GM21825 (cell line): ENCODE measurements around the gene IL1RN.
"Not testable (repeated sequence)": the region's sequence is repeated elsewhere in the genome, so short reads cannot be mapped to it uniquely, and the experiment has no call there.

Source experiments
- ATAC-seq: cut with Tn5 transposase; IDR thresholded peaks from one replicate; pipeline ENCODE4 v1.9.1; 2021; ENCODE audit warnings: mild to moderate bottlenecking, moderate library complexity; ENCODE audit not compliant: unreplicated experiment

Gene IL1RN, protein sequence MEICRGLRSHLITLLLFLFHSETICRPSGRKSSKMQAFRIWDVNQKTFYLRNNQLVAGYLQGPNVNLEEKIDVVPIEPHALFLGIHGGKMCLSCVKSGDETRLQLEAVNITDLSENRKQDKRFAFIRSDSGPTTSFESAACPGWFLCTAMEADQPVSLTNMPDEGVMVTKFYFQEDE

DNA sequence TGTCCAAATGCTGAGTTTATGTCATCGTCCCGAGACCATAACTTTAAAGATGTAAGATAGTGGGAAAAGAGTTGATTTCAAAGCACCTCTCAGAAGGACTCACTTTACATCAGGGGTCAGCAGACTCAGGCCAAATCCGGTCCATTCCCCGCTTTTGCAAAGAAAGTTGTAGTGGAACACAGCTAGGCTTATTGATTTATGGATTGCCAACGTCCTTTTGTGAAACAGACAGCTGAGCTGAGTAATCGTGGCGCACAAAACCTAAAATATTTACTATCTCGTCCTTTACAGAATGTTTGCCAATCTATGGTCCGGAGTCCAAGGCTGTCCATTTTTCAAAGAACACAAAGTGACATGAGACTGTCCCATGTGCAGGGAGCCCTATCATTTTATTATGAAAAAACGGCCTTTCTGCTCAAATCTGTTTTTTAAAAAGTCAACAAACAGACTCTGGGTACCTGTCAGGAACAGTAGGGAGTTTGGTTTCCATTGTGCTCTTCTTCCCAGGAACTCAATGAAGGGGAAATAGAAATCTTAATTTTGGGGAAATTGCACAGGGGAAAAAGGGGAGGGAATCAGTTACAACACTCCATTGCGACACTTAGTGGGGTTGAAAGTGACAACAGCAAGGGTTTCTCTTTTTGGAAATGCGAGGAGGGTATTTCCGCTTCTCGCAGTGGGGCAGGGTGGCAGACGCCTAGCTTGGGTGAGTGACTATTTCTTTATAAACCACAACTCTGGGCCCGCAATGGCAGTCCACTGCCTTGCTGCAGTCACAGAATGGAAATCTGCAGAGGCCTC lies at the start of gene IL1RN:
Gene IL1RN, plus strand, starts transcription at position 754 of the 801 bp plus-strand sequence. Its CDS starts 27 bp downstream, at position 781.
- ATAC-seq: no peak

DNA sequence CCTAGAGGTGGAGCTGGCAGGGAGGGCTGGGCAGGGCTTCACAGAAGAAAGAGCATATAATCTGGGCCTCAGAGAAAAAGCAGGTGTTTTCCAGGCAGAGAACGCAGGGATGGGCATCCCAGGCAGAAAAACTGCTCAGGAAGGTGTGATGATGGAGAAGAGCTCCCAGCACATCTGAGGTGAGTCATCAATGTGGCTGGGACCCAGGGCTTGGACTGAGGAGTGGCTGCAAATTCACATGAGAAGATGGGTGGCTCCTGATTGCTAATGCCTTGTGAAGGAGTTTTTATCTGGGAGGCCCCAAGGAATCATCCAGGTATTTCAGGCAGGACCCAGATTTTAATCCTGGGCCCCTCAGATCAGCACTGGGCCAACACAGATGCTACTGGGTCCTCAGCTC lies 49.5 kb upstream of the IL1RN start:
- ATAC-seq: no peak

DNA sequence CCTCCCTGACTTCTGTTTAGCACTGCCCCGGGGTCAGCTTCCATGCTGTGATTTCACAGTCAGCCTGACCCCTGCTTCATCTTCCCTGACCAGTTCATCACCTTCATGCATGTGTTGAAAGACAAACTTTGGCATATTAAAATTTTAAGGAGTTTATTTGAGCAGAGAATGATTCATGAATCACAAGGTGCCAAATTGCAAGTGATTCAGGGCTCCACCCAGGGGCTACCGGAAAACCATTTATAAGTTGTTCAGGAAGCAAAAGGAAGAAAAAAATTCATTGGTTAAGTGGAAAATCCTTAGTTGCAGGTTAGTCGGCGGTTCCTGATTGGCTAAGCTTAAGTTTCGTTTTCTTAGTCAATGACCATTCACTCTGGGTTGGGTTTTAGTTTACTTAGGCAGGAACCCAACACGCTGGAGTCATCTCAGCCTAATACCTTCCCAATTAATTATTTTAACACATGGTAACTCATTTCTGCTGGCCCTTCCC lies 49.0 kb upstream of the IL1RN start:
- no peak for ATAC-seq

DNA sequence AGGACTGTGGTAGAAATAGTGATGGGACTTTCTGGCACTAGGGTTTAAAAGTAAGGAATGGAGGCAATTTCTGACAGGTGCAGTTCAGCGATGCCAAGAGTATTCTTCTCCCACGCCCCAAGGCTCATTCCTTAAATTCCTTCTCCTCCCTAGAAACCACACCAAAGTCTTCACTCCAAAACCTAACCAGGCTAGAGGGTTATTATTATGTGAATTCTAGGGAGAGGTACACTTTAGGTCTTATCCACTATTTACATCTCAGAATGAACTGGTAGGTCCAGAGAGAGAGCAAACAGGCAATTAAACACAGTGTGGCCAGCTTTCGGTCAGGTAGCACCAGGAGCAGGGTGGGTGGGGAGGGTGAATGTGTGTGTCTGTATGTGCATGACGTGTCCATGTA lies 48.3 kb upstream of the IL1RN start:
- ATAC-seq: no peak

DNA sequence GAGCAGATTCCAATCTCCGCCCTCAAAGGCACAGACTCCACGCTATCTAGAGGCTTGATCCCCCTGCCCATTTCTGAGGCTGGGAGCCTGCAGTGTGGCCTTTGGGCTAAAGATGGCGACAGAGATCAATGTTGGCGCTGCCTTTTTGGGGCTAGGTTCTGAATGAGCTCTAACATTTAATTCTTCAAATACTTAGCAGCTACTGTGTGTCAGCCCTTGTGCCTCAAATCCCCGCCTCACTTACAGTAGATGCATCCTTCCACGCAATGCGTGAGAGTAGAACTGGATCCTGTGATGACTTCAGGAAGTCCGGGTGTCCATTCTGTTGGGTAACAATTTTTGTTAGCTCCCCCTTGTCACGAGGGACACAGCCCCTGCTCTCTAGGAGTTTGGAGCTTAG lies 47.3 kb upstream of the IL1RN start:
- ATAC-seq: no peak

DNA sequence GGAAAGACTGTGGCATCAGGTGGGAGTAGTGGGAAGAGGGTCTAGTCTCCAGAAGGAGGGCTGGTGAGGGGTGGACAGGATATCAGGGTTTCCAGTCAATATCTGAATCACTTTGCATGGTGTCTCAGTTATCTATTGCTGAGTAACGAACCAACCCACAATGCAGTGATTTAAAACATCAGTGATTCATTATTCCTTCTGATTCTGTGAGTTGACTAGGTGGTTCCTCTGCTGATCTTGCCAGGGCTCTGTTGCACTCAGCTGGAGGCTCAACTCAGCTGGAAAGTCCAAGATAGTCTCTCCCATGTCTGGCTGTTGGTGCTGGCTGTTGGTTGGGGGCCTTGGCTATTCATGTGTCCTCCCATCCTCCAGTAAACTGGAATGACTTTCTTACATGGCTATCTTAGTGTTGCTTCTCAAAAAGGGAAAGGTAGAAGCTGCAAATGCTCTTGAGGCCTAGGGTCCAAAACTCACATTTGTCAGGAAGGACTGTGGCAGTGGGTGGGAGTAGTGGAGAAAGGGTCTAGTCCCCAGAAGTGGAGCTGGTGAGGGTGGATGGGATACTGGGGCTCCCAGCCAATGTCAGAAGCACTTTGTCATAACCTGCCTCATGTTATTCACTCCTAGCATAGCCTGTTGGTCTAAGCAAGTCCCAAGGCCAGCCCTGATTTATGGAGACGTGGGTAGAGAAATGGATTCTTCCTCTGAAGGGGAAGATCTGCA lies 45.7 kb upstream of the IL1RN start:
- no peak for ATAC-seq

DNA sequence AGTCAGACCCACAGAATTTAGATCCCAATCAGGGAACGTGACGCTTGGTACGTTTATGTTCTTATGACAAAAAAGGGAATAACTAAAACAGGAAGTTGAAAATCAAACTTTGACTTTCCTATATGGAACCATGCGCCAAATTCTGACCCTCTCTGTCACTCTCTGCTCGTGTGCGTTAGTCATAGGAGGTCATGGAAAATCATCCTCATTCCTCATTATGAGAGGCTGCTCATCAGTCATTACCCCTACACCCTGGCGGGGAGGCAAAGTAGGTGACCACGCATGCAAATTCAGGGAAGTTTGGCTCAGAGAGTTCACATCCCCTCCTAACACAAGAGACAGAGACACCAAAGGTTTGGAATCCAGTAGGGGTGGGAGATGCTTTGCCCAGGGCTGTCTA lies 44.1 kb upstream of the IL1RN start:
- ATAC-seq: no peak

DNA sequence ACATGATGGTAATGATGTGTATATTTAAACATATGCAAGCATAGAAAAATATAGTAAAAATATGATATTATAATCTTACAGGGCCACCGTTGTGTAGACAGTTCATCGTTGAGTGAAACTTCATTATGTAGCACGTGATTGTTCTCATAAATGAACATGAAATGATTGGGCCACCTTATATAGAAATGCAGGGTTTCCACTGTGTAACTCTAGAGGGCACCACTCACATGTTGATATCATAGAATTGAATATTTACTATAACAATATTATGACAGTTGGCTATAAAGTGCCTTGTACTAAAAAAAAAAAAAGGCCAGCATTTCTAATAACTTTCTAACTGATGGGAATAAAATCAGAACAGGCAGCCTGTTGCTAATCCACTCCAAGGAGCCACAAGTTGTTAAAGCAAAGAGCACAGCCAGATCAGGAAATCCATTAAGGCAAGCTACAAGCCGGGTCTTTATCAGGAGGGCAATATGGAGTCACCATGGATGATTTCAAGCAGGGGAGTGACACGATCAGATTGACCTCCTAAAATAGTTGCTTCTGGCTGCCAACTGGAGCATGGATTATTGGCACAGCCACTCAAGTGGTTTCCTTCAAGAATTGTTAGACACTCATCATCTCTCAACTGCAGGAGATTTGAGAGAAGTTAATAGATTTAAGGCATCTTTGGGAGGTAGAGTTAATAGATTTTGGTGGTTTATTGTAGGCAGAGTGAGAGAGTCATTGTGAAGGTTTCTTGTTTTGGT lies 43.0 kb upstream of the IL1RN start:
- ATAC-seq: no peak

DNA sequence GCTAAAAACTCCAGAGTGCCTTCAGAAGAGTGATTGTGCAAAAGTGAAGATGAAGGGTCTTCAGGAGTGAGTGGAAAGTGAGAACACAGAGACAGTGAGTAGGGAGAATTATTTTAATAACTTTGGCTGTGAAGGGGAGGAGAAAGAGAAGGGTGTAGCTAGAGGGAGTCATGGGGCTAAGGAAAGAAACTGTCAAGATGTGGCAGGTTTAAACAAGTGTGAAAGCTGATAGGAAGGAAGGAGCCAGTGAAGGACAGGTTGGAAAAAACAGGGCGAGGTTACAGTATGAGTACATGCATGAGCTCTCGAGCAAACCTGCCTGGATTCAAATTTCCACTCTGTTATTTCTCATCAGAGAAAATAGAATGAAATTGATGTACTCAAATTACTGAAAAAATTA lies 41.9 kb upstream of the IL1RN start:
- no peak for ATAC-seq

DNA sequence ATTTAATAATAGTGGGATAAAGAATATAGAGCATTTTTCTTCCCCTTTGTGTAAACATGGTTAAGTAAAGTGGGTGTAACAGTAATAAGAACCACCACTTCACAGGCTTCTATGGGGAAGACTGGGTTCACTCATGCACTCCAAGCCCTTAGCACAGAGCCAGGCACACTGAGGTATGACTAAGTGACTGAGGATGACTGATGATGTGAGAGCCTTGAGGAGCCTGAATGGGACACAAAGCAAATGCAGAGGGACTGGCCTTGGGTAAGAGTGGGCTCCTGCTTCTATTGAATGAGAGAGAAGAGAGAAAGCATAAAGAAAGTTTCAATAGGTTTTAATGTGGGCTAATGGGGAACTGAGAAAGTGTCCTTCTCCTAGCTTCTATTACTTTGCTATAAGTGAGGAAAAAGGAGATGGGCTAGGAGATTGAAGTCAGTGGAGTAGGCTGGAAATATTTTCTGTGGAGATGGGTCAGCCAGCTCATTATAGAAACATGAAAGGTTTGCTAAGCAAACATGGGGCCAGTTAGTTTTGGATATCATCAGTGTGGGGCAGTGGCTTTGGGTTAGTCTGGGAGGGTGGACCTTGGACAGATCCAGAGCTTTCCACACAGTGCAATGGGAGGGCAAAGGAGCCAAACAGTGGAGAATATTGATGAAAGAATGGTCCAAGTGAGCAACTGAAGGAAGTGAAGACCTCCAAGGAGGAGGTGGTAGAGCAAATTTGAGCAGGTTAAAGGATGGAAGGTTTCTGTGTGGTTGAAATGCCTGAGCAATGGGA lies 39.0 kb upstream of the IL1RN start:
- no peak for ATAC-seq

DNA sequence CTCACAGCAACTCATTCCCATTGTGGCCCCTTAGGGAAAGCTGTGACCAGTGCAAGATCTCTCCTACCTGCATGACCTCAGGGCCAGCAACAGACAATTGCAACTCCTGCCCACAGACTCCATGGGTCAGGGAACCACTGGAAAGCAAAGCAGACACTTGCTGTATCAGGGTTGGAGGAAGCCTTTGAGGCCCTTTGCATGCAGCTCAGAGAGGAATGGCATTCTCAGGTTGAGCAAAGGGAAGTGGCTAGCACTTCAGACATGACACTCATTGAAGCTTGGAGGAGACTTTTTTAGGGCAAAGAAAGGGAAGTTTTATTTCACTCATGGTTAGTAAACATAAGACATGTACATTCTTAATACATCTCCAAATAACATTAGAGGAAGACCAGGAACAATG lies 37.5 kb upstream of the IL1RN start:
- no peak for ATAC-seq

DNA sequence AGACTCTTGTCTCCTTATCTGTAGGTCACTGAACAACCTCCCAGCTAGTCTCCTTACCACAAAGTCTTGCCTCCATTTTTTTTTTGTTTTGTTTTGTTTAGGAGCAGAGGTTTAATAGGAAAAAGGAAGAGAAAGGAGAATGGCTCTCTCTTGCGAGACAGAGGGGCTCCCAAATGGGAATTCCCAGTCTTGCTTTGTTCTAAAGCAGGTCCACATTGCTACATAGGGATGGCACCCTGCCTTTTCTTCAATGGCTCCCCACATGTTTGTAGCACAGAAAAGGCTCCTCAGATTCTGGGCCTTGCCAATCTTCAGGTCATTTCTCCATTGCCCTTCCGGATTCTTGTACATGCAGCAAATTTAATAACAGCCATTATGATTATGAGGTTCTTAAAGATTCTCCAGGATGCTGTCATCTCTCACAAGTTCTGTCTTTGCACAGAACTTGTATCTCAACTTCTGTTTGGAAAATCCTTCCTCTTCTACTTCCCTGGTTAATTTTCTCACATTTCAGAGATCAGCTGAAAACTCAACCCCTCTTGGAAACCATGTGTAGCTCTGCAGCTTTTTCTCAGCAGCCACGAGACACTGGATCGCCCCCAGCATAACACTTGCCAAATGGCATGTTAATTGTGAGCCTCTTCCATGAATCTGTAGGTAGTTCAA lies 36.0 kb upstream of the IL1RN start:
- no peak for ATAC-seq

DNA sequence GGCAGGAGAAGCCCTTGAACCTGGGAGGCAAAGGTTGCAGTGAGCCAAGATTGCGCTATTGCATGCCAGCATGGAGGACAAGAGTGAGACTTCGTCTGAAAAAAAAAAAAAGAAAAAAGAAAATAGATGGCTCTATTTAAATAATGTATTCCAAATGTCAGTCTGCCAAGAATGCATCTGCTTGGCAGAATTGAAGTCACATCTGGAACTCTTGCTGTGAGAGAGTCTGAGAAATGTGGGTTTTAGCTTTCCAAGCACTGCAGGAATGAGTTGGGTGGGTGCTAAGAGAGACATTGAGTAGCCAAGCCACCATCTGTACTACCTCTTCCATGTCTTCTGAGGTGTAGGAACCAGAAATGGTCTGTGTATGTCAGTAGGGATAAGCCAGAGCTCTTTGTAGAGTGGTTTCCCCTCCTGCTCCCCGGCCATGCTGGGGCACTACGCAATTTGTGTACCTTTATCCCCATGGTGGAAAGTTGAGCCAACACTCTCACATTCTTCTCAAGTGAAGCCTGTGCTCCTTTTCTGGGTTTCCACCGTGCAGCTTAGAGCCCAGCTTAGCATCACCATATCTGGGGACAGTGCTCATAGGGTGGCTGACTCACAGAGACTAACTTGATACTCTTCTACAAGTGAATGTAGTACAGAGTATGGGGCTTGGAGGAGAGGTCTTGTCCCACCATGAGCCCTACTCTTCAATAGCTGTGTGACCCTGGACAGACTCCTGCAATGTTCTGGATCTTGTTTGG lies 34.4 kb upstream of the IL1RN start:
- no peak for ATAC-seq

DNA sequence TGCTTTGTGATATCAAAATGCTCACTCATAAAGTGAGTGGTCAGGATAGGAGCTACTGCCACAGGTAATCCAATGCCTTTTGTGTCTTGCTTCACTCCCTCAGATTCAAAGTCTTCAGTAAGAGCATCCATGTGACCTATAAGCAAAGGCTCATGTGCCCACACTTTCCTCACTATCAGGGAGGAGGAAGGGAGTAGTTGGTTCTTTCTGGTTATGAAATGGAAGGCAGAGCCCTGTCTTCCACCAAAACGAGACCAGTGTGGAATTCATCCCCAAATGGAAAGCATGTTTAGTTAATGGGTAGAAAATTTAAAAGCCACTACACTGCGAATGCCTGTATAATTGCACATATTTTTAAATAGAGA lies 33.8 kb upstream of the IL1RN start:
- no peak for ATAC-seq

DNA sequence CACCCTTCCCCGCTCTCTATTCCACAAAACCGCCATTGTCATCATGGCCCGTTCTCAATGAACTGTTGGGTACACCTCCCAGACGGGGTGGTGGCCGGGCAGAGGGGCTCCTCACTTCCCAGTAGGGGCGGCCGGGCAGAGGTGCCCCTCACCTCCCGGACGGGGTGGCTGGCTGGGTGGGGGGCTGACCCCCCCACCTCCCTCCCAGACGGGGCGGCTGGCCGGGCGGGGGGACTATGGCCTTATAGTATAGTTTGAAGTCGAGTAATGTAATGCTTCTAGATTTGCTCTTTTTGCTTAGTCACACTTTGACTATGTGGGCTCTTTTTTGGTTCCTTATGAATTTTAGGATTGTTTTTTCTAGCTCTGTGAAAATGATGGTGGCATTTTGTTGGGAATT lies 31.1 kb upstream of the IL1RN start:
- not testable (repeated sequence) for ATAC-seq

DNA sequence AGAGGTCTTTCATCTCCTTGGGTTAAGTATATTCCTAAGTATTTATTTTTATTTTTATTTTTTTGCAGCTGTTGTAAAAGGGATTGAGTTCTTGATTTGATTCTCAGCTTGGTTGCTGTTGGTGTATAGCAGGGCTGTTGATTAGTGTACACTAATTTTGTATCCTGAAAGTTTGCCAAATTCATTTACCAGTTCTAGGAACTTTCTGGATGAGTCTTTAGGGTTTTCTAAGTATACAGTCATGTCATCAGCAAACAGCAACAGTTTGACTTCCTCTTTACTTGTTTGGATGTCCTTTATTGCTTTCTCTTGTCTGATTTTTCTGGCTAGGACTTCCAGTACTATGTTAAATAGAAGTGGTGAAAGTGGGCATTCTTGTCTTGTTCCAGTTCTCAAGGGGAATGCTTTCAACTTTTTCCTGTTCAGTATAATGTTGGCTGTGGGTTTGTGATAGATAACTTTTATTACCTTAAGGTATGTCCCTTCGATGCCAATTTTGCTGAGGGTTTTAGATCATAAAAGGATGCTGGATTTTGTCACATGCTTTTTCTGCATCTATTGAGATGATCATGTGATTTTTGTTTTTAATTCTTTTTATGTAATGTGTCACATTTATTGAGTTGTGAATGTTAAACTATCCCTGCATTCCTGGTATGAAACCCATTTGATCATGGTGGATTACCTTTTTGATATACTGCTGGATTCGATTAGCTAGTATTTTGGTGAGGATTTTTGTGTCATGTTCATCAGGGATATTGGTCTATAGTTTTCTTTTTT lies 30.4 kb upstream of the IL1RN start:
- ATAC-seq: not testable (repeated sequence)

DNA sequence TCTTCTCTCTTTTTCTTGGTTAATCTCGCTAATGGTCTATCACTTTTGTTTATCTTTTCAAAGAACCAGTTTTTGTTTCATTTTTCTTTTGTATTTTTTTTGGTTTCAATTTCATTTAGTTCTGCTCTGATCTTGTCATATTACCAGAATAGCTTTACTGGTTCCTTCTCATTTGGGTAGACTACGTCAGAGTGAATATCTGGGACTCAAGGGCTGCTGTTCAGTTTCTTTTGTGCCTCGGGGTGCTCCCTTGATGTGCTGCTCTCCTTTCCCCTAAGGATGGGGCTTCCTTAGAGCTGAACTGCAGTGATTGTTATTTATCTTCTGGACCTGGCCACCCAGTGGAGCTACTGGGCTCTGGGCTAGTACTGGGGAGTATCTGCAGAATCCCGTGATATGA lies 29.4 kb upstream of the IL1RN start:
- ATAC-seq: no peak

DNA sequence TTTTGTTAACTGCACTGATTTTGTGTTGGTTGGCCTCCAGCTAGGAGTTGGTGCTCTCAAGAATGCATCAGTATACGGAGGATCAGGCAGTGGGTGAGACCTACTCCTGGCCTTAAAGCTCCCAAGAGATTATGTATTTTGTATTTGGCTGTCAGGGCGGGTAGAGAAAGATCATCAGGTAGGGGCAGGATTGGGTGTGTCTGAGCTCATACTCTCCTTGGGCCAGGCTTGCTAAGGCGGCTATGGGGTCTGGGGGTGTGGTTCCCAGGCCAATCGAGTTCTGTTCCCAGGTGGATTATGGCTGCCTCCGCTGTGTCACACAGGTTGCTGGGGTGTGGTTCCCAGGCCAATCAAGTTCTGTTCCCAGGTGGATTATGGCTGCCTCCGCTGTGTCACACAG lies 28.9 kb upstream of the IL1RN start:
- ATAC-seq: no peak
